ENCODE results near the gene SF3B4. TPM values are rescaled to one million over a fixed set of nuclear protein-coding genes. Genes with fewer than 3 reads are reported as not detected.
A peak's percentile ranks its signal among the peaks of the same experiment; 100 is the strongest.

SF3B4 gene
- total RNA-seq, 4 donors from 2014 or later, result 7.6 to 16.9 (median 14.1) TPM

DNA sequence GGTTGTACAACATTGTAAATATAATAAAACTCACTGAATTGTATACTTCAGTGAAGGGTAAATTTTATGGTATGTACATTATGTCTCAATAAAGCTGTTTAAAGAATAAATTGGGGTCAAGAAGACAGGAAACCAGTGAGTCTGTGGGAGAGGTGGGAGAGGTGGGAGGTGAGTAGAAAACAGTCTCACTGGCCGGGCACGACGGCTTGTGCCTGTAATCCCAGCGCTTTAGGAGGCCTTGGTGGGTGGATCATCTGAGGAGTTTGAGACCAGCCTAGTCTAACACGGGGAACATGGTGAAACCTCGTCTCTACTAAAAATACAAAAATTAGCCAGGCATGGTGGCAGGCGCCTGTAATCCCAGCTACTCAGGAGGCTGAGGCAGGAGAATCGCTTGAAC lies 4.9 kb upstream of the SF3B4 start:
- intact Hi-C loops (cut with DNase I), result no loop called here
- 85% methylated on average over 6 to 8 of the region's 8 CpGs for WGBS, 2 donors
- Histone ChIP-seq H3K4me1 (peaks cover 4 to 38% (median 21%) of the 10 kb centered on the region in 3 donors), H3K9me3 (no peaks in the 10 kb centered on the region), H3K36me3 (peaks cover 0 to 50% (median 0%) of the 10 kb centered on the region in 3 donors), H3K27ac (no peak overlapping the region), H3K27me3 (no peaks in the 10 kb centered on the region), H3K4me3 (no peak overlapping the region)
- no peak for DNase-seq
- no peak for TF ChIP-seq POLR2A (IDR thresholded peaks at IDR 0.05)
- TF ChIP-seq, protein P1, sequence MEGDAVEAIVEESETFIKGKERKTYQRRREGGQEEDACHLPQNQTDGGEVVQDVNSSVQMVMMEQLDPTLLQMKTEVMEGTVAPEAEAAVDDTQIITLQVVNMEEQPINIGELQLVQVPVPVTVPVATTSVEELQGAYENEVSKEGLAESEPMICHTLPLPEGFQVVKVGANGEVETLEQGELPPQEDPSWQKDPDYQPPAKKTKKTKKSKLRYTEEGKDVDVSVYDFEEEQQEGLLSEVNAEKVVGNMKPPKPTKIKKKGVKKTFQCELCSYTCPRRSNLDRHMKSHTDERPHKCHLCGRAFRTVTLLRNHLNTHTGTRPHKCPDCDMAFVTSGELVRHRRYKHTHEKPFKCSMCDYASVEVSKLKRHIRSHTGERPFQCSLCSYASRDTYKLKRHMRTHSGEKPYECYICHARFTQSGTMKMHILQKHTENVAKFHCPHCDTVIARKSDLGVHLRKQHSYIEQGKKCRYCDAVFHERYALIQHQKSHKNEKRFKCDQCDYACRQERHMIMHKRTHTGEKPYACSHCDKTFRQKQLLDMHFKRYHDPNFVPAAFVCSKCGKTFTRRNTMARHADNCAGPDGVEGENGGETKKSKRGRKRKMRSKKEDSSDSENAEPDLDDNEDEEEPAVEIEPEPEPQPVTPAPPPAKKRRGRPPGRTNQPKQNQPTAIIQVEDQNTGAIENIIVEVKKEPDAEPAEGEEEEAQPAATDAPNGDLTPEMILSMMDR (IDR thresholded peaks at IDR 0.05), result no peak

DNA sequence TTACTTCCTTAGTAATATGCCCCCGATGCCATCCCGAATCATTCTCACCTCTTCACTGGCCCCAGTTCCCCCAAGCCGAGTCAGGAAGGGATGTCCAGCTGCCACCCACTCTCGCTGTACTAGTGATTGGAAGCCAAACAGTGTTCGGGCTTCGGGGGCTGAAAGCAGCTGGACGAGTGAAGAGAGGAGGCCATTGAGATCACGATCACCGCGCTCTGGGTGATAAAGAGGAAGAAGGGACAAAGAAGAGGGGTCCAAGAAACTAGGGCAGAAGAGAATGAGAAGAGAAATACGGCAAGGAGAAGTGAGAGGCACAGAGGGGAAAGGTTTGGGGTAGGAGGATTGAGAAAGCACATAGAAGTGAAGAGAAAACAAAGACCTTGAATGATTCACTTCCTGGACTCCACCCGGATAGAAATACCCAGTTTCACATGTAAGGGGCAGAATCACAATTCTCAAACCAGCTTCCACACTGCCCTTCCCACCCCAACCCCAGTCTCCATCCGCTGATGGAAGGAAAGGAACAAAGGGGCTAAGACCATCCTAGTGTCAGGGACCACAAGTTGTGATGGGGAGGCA lies 3.7 kb upstream of the SF3B4 start:
- intact Hi-C loops (cut with DNase I), result no loop called here
- TF ChIP-seq, protein P1 (IDR thresholded peaks at IDR 0.05), result no peak
- no peak for TF ChIP-seq POLR2A (IDR thresholded peaks at IDR 0.05)
- H3K36me3 ChIP-seq, result peaks cover 0 to 56% (median 2%) of the 10 kb centered on the region in 3 donors
- no peak for DNase-seq
- no peak overlapping the region for H3K4me3 ChIP-seq
- H3K4me1 ChIP-seq, result peaks cover 14 to 35% (median 26%) of the 10 kb centered on the region in 3 donors
- 60 to 81% methylated on average over 7 to 13 of the region's 13 CpGs for WGBS, 2 donors
- no peak overlapping the region for H3K27ac ChIP-seq
- no peaks in the 10 kb centered on the region for H3K27me3 ChIP-seq
- no peaks in the 10 kb centered on the region for H3K9me3 ChIP-seq

DNA sequence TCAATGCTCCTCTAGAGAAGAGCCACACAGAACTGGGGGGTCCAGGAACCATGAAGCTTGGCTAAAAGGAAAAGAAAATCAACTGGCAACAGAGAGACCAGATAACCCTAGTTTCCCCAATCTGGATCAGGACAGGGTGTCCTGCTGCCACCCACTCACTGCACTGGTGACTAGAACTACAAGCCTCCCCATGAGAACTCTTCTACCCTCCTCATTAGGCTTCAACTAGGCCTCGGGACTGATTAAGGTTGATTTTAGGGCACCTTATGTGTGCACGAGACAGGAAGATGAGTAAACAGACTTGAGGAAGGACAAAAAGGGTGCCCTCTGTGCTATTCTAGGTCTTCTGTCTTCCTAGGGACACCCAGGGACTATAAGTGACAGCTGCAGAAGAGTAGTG lies 2.3 kb upstream of the SF3B4 start:
- intact Hi-C loops (cut with DNase I), result no loop called here
- Histone ChIP-seq H3K27ac (no peak overlapping the region), H3K9me3 (no peaks in the 10 kb centered on the region), H3K4me3 (no peak overlapping the region), H3K4me1 (peaks cover 16 to 35% (median 22%) of the 10 kb centered on the region in 3 donors), H3K27me3 (no peaks in the 10 kb centered on the region), H3K36me3 (peaks cover 7 to 71% (median 17%) of the 10 kb centered on the region in 3 donors)
- no peak for TF ChIP-seq POLR2A (IDR thresholded peaks at IDR 0.05)
- TF ChIP-seq, protein P1 (IDR thresholded peaks at IDR 0.05), result no peak
- WGBS, 2 donors, result 79 to 100% methylated on average over 1 to 2 of the region's 2 CpGs
- no peak for DNase-seq

GRCh38 chr1:149928401-149928724 lies 760 bp upstream of the SF3B4 start:
- Histone ChIP-seq H3K27ac (peak overlapping the region; percentile 95 to 99 (median 97)), H3K4me3 (peak overlapping the region; percentile 73 to 96 (median 94)), H3K4me1 (peaks cover 16 to 38% (median 21%) of the 10 kb centered on the region in 3 donors), H3K9me3 (no peaks in the 10 kb centered on the region), H3K36me3 (peaks cover 20 to 76% (median 32%) of the 10 kb centered on the region in 3 donors), H3K27me3 (no peaks in the 10 kb centered on the region)
- 0% methylated on average over 1 of the region's 1 CpG; no CpG with 5 or more reads in 1 of the 2 donors for WGBS, 2 donors
- intact Hi-C loops (cut with DNase I), result no loop called here
- no peak for DNase-seq
- TF ChIP-seq, protein P1 (IDR thresholded peaks at IDR 0.05), result no peak
- TF ChIP-seq POLR2A (IDR thresholded peaks at IDR 0.05), result no peak

- H3K4me1 ChIP-seq, result peaks cover 16 to 38% (median 21%) of the 10 kb centered on the region in 3 donors
- no peaks in the 10 kb centered on the region for H3K27me3 ChIP-seq
- no peak for DNase-seq
- H3K36me3 ChIP-seq, result peaks cover 24 to 76% (median 38%) of the 10 kb centered on the region in 3 donors
- TF ChIP-seq POLR2A (IDR thresholded peaks at IDR 0.05), result no peak
- peak overlapping the region; percentile 73 to 96 (median 94) for H3K4me3 ChIP-seq
- intact Hi-C loops (cut with DNase I), result no loop called here
- H3K9me3 ChIP-seq, result no peaks in the 10 kb centered on the region
- 1 to 3% methylated on average over 9 to 10 of the region's 10 CpGs for WGBS, 2 donors
- peak overlapping the region; percentile 95 to 99 (median 97) for H3K27ac ChIP-seq
Measured at GRCh38 chr1:149927056-149927562, 494 bp downstream of the SF3B4 start.
